Smooth muscle cell (in vitro differentiated cells): ENCODE measurements around the gene ZFP36L1. TPM values are rescaled to one million over a fixed set of nuclear protein-coding genes. Genes with fewer than 3 reads are reported as not detected.

Experiments used
- DNase-seq: peaks from one replicate; lab custom pipeline; 2025; ENCODE audit not compliant: unreplicated experiment; lab: John Stamatoyannopoulos, UW
- H2AFZ ChIP-seq: fragments of 200-600 bp; sonication (generic); 2 replicates; pipeline ENCODE4 v1.6.0; 2016; ENCODE audit warnings: antibody characterized with exemption, low read depth, mild to moderate bottlenecking
- H3F3A ChIP-seq: fragments of 200-600 bp; sonication (generic); 2 replicates; pipeline ENCODE4 v1.6.0; 2017; ENCODE audit warnings: antibody characterized with exemption, low read depth
- H3K27ac ChIP-seq: fragments of 200-600 bp; sonication (generic); 2 replicates; pipeline ENCODE4 v1.5.1; 2016; ENCODE audit warnings: low read depth, mild to moderate bottlenecking
- H3K27me3 ChIP-seq: fragments of 200-600 bp; sonication (generic); 2 replicates; pipeline ENCODE4 v1.6.1; 2016; ENCODE audit warnings: low read depth, mild to moderate bottlenecking
- H3K36me3 ChIP-seq: fragments of 200-600 bp; sonication (generic); 2 replicates; pipeline ENCODE4 v1.5.1; 2016; ENCODE audit warnings: low read depth
- H3K4me1 ChIP-seq: fragments of 200-600 bp; sonication (generic); 2 replicates; pipeline ENCODE4 v1.5.1; 2016; ENCODE audit warnings: low read depth
- H3K4me2 ChIP-seq: fragments of 200-600 bp; sonication (generic); 2 replicates; pipeline ENCODE4 v1.6.0; 2016; ENCODE audit warnings: mild to moderate bottlenecking
- H3K4me3 ChIP-seq: fragments of 200-600 bp; sonication (generic); 2 replicates; pipeline ENCODE4 v1.5.1; 2016; ENCODE audit warnings: mild to moderate bottlenecking
- H3K79me2 ChIP-seq: fragments of 200-600 bp; sonication (generic); 2 replicates; pipeline ENCODE4 v1.6.0; 2016; ENCODE audit warnings: low read depth, mild to moderate bottlenecking
- H3K9ac ChIP-seq: fragments of 200-600 bp; sonication (generic); 2 replicates; pipeline ENCODE4 v1.6.0; 2016; ENCODE audit warnings: low read depth
- H3K9me3 ChIP-seq: fragments of 200-600 bp; sonication (generic); replicated peaks from 2 replicates; pipeline ENCODE4 v1.5.1; 2016; ENCODE audit warnings: low read depth
- H4K20me1 ChIP-seq: fragments of 200-600 bp; sonication (generic); 2 replicates; pipeline ENCODE4 v1.6.0; 2016; ENCODE audit warnings: low read depth
- WGBS: methylation state at CpG from one replicate; pipeline ENCODE4 v1.1.7; 2016; ENCODE audit warnings: low lambda C conversion rate; 5-methylcytosine and 5-hydroxymethylcytosine counted together
- polyA plus RNA-seq: library from polyadenylated mRNA; unstranded; fragments of >200 nt; fragmentation: Nextera tagmentation; extraction: Ambion mirVana; gene quantifications from 2 replicates; pipeline ENCODE4 v1.2.1, GENCODE V29; 2016
- total RNA-seq: library from RNA; depleted of rRNA; stranded (reverse); fragments of >200 nt; gene quantifications from 2 replicates; pipeline ENCODE4 v1.2.3, GENCODE V29; 2014
- TF ChIP-seq, protein P1 (sequence below): fragments of 200-600 bp; sonication (generic); IDR thresholded peaks from 2 replicates; pipeline ENCODE4 v1.5.1; 2017; ENCODE audit warnings: borderline replicate concordance, mild to moderate bottlenecking, antibody characterized with exemption; ENCODE audit not compliant: insufficient read depth, poor library complexity, severe bottlenecking

ZFP36L1 gene
- total and polyA plus RNA-seq, 2 experiments from 2014 or later = 166 to 418 TPM

DNA sequence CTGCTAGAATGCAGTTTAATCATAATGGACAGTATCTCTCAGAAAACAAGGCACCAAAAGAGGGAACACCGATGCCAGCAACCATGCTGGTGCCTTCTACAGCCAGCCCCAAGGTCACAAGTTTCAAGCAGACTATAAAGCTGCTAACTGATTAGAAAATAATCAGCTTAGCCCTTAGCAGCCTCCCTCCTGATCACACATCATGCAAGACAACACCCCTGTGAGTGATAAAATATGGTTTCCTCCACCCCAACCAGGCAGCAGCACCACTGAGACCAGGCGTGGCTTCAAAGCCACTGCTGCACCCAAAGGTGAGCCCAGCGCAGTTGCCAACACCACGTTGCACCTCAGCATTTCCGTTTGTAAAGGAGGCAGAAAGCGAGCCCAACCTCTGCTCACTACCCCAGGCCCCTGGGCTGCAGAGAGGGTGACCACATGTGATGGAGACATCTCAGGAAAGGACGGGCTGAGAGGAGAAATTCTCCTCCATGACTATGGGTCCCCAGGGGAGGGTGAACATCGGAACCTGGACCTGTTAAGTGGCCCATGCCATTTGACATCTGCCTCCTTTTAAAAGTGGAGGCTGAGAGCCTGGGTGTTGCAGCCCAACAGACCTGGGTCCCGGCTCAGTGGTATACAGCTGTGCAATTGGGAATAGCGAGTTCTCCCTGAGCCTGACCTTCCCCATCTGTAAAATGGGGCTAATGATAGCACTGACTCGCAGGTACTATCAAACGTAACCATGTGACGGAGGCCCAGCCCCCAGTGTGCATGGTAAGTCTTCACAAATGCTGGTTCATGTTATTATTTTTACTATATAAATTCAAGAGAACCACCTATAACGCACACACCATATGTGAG lies 11.5 kb downstream of the ZFP36L1 start:
- no peaks in the 10 kb centered on the region for H3K27me3 ChIP-seq
- no peaks in the 10 kb centered on the region for H3K9me3 ChIP-seq
- H3K4me2 ChIP-seq = peak overlapping the region; percentile 77
- DNase-seq = no peak
- H3K79me2 ChIP-seq = no peaks in the 10 kb centered on the region
- H3K4me1 ChIP-seq = peaks cover 24% of the 10 kb centered on the region
- 88% methylated on average over 14 of the region's 14 CpGs for WGBS
- TF ChIP-seq, protein P1, sequence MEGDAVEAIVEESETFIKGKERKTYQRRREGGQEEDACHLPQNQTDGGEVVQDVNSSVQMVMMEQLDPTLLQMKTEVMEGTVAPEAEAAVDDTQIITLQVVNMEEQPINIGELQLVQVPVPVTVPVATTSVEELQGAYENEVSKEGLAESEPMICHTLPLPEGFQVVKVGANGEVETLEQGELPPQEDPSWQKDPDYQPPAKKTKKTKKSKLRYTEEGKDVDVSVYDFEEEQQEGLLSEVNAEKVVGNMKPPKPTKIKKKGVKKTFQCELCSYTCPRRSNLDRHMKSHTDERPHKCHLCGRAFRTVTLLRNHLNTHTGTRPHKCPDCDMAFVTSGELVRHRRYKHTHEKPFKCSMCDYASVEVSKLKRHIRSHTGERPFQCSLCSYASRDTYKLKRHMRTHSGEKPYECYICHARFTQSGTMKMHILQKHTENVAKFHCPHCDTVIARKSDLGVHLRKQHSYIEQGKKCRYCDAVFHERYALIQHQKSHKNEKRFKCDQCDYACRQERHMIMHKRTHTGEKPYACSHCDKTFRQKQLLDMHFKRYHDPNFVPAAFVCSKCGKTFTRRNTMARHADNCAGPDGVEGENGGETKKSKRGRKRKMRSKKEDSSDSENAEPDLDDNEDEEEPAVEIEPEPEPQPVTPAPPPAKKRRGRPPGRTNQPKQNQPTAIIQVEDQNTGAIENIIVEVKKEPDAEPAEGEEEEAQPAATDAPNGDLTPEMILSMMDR = no peak
- H3F3A ChIP-seq = peaks cover 60% of the 10 kb centered on the region
- no peak overlapping the region for H2AFZ ChIP-seq
- H3K9ac ChIP-seq = peak overlapping the region; percentile 57
- H3K36me3 ChIP-seq = no peaks in the 10 kb centered on the region
- H4K20me1 ChIP-seq = peaks cover 1% of the 10 kb centered on the region
- H3K27ac ChIP-seq = peak overlapping the region; percentile 92
- H3K4me3 ChIP-seq = no peak overlapping the region

DNA sequence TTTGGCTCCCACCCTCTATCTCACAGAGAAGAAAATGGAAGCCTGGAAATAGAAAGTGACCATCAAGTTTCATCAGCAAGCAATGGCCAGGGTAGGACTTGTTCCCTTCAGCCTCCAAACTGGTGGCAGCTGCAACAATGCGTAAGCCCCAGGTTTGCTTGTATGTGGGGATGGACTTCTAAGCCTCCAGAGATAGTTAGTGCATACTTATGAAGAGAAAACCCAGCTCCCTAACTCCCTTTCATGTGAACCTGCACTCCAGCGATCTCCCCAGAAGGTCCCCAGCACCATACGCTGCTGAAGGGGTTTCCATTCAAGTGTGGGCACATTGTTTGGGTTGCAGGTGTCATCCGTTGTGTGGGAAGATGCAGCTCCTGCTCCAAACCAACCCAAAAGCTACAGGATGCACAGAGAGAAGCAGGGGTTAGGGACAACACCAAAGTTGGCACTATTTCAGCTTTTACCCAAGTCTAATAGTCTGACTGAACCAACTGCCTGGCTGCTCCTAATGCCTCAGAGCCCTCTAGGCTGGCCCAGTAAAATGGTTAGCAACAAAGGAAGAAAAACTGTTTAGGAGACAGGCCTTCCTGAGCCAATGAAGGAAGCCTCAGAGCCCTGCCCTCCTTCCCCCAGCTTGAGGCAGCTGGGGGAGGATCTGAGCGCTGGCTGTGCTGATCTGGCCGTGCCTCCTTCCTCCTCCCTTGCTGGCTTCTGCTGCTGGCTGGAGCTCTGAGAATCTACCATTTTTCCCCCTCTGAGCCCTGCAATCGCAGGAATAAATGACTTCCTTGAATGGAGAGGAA lies 12.3 kb downstream of the ZFP36L1 start:
- Histone ChIP-seq H2AFZ (no peak overlapping the region), H3K4me3 (no peak overlapping the region), H3K9me3 (no peaks in the 10 kb centered on the region), H3K79me2 (no peaks in the 10 kb centered on the region), H4K20me1 (no peaks in the 10 kb centered on the region), H3K4me1 (peaks cover 24% of the 10 kb centered on the region), H3K4me2 (peak overlapping the region; percentile 77), H3F3A (peaks cover 58% of the 10 kb centered on the region), H3K27ac (peak overlapping the region; percentile 92), H3K9ac (peak overlapping the region; percentile 57), H3K27me3 (no peaks in the 10 kb centered on the region), H3K36me3 (no peaks in the 10 kb centered on the region)
- no peak for DNase-seq
- WGBS = 51% methylated on average over 7 of the region's 7 CpGs
- TF ChIP-seq, protein P1 = no peak

- H3K4me1 ChIP-seq = peaks cover 24% of the 10 kb centered on the region
- H3K36me3 ChIP-seq = no peaks in the 10 kb centered on the region
- DNase-seq = no peak
- no peaks in the 10 kb centered on the region for H3K27me3 ChIP-seq
- 7% methylated on average over 9 of the region's 9 CpGs for WGBS
- TF ChIP-seq, protein P1 = no peak
- peaks cover 50% of the 10 kb centered on the region for H3F3A ChIP-seq
- no peaks in the 10 kb centered on the region for H3K79me2 ChIP-seq
- H3K4me3 ChIP-seq = no peak overlapping the region
- no peak overlapping the region for H2AFZ ChIP-seq
- peak overlapping the region; percentile 58 for H3K9ac ChIP-seq
- H3K9me3 ChIP-seq = no peaks in the 10 kb centered on the region
- H4K20me1 ChIP-seq = no peaks in the 10 kb centered on the region
- peak overlapping the region; percentile 77 for H3K4me2 ChIP-seq
- peak overlapping the region; percentile 92 for H3K27ac ChIP-seq
Observed at GRCh38 chr14:68779761-68780323, 13.0 kb downstream of the ZFP36L1 start.
